HFF-Myc (cell line): Measurements from ENCODE around the gene PHF8.

Experiments
- DNase-seq: peaks from one replicate; pipeline ENCODE4 v3.0.0-alpha.2; 2011; ENCODE audit warnings: low read depth; ENCODE audit errors: extremely low read depth
- H3K4me3 ChIP-seq: replicated peaks from 2 replicates; pipeline ENCODE4 v1.5.1; 2011; ENCODE audit warnings: low read depth, mild to moderate bottlenecking, control low read depth, low read length
- TF ChIP-seq, protein P1 (sequence below): IDR thresholded peaks from 2 replicates; pipeline ENCODE4 v1.5.1; 2012; ENCODE audit warnings: mild to moderate bottlenecking, low read depth, low read length, control low read depth; ENCODE audit errors: missing control alignments

Gene PHF8

DNA sequence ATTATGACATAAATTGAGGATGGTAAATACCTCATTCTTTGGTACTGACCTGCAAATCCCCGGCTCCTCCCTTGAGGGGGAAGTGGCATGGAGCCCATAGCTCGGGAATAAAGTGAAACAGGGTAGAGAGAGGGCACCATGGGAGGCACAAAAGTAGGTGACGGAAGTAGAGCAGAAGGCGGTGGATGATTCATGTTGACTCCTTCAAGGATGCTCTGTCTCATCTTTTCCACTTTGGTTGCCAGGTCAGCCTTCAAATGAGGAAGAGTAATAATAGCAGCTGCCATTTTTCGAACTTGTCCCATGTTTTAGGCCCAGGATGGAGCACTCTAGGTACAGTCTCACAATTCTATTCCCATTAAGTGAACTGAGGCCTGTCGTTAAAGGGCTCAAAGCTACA, 41.4 kb upstream of the PHF8 start:
- no peak for DNase-seq
- TF ChIP-seq, protein P1, sequence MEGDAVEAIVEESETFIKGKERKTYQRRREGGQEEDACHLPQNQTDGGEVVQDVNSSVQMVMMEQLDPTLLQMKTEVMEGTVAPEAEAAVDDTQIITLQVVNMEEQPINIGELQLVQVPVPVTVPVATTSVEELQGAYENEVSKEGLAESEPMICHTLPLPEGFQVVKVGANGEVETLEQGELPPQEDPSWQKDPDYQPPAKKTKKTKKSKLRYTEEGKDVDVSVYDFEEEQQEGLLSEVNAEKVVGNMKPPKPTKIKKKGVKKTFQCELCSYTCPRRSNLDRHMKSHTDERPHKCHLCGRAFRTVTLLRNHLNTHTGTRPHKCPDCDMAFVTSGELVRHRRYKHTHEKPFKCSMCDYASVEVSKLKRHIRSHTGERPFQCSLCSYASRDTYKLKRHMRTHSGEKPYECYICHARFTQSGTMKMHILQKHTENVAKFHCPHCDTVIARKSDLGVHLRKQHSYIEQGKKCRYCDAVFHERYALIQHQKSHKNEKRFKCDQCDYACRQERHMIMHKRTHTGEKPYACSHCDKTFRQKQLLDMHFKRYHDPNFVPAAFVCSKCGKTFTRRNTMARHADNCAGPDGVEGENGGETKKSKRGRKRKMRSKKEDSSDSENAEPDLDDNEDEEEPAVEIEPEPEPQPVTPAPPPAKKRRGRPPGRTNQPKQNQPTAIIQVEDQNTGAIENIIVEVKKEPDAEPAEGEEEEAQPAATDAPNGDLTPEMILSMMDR: no peak
- H3K4me3 ChIP-seq: no peak overlapping the region

- TF ChIP-seq, protein P1: no peak
- DNase-seq: no peak
Observed at GRCh38 chrX:54076903-54077302, 32.6 kb upstream of the PHF8 start.

GRCh38 chrX:54074826-54075225, 30.6 kb upstream of the PHF8 start:
- H3K4me3 ChIP-seq: no peak overlapping the region
- DNase-seq: no peak
- TF ChIP-seq, protein P1: no peak

More at GRCh38 chrX:54076903-54077302, 32.6 kb upstream of the PHF8 start:
- no peak overlapping the region for H3K4me3 ChIP-seq

- DNase-seq: no peak
- no peak overlapping the region for H3K4me3 ChIP-seq
- TF ChIP-seq, protein P1: no peak
Observed at GRCh38 chrX:54067766-54068165, 23.5 kb upstream of the PHF8 start.

- no peak overlapping the region for H3K4me3 ChIP-seq
- TF ChIP-seq, protein P1: no peak
- no peak for DNase-seq
Observed at GRCh38 chrX:54066841-54067240, 22.6 kb upstream of the PHF8 start.

GRCh38 chrX:54064564-54064963, 20.3 kb upstream of the PHF8 start:
- H3K4me3 ChIP-seq: no peak overlapping the region
- TF ChIP-seq, protein P1: no peak

GRCh38 chrX:54063361-54063760, 19.1 kb upstream of the PHF8 start:
- no peak for DNase-seq
- TF ChIP-seq, protein P1: no peak

More at GRCh38 chrX:54064564-54064963, 20.3 kb upstream of the PHF8 start:
- DNase-seq: no peak

More at GRCh38 chrX:54063361-54063760, 19.1 kb upstream of the PHF8 start:
- no peak overlapping the region for H3K4me3 ChIP-seq
